ENCODE results near the gene STX4. TPM values are rescaled to one million over a fixed set of nuclear protein-coding genes. Genes with fewer than 3 reads are reported as not detected.

STX4 gene
- total and polyA plus RNA-seq, 9 of the 15 experiments (the other 6 are each of a cell fraction or from before 2014, with no cell fraction given) = 3.2 to 48.0 (median 21.5) TPM

DNA sequence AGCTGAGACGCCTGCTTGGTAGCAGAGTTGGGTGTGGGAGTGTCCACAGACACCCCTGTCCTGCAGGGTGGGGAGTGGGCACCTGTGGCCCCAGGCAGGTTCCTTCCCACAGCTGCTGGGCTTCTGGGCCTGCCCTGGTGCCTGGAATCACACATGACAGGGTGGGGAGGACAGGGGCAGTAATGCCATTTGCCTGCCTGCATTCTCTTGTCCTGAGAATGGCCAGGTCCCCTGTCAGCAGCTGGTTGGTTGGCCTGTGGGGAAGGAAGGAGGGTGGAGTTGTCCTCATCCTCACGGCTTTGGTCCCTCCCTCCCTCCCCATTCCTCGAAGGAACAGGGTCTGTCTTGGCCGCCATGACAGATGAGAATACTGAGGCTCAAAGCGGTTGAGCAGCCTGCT is 50.2 kb downstream of the STX4 start:
- intact Hi-C loops (cut with micrococcal nuclease) (no loop called here), in situ Hi-C loops (cut with MboI) (no loop called here)
- Histone ChIP-seq H3K4me2 (ENCODE audit: insufficient read depth, low read length) (no peak overlapping the region), H3K79me2 (ENCODE audit: control insufficient read depth, insufficient read depth, low read length) (peaks cover 5% of the 10 kb centered on the region; the same call in 2 of the 3 replicates), H2AFZ (ENCODE audit: low read depth, low read length) (no peak overlapping the region), H3K4me1 (replicated peaks in 1 of 2; ENCODE audit: control insufficient read depth in 2 of 2, insufficient read depth in 2 of 2, low read length in 2 of 2) (peaks cover 0 to 81% of the 10 kb centered on the region in 2 experiments; a peak in 3 of 5 replicates), H3K9me1 (ENCODE audit: control insufficient read depth, insufficient read depth, low read length) (no peaks in the 10 kb centered on the region), H3K9ac (ENCODE audit: insufficient read depth in 1 of 2, low read depth in 2 of 2, low read length in 2 of 2) (peak overlapping the region in 1 of 2 experiments; percentile 28; a peak in 1 of 4 replicates), H3K36me3 (ENCODE audit: control insufficient read depth, insufficient read depth, low read length) (peaks cover 63% of the 10 kb centered on the region; the same call in 2 of the 3 replicates), H4K20me1 (replicated peaks; ENCODE audit: control insufficient read depth, insufficient read depth, low read length) (0 out of 2 replicates have a peak, but pooled peaks cover 5% of the 10 kb centered on the region), H3K4me3 (no peak overlapping the region), H3K27me3 (ENCODE audit: control insufficient read depth in 2 of 2, insufficient read depth in 2 of 2, low read length in 2 of 2) (no peaks in the 10 kb centered on the region), H3K27ac (ENCODE audit: extremely low read depth, low read depth, low read length) (no peak overlapping the region), H3K9me3 (replicated peaks; ENCODE audit: control insufficient read depth, insufficient read depth, low read depth, low read length) (no peaks in the 10 kb centered on the region)
- CTCF ChIA-PET (ENCODE audit: low intra/inter-chr PET ratio) = no interaction called here
- ATAC-seq = no peak
- no TSS peak for BruUV-seq (replicated peaks)
- no peak for DNase-seq (ENCODE audit: extremely low read depth in 1 of 4, low spot score in 3 of 4)
- POLR2A ChIA-PET = interaction anchor here (1.0 to 2.5 kb wide), 3 partner anchors 11 to 97 kb away, joined by 3 to 15 read pairs (median 5); partner anchors contain the start of gene VKORC1
- TF ChIP-seq POLR2G (IDR thresholded peaks at IDR 0.05; ENCODE audit: low read depth, low read length) (peak; percentile 35; the same call in 1 of the 2 replicates), ZNF77 (CRISPR knock-in tag; IDR thresholded peaks at IDR 0.05) (no peak), TFAP4 (CRISPR knock-in tag; IDR thresholded peaks at IDR 0.05; ENCODE audit: borderline replicate concordance) (0 out of 2 replicates have a peak, but pooled peaks have one; percentile 15), POLR2AphosphoS2 (IDR thresholded peaks at IDR 0.05; ENCODE audit: low read length) (peak; percentile 19; the same call in 1 of the 2 replicates)
- WGBS (ENCODE audit: insufficient coverage, low coverage, missing lambda C conversion rate) = 80% methylated on average over 3 of the region's 5 CpGs
- FAIRE-seq = no peak

Data from K562 (cell line).